C4-2B (cell line): Measurements from ENCODE around the gene PPARA.

Experiments
- H3K27ac ChIP-seq: fragments of 450-650 bp; 2 replicates; pipeline ENCODE4 v1.5.1; 2017
- CTCF ChIP-seq: fragments of 450-650 bp; conservative IDR thresholded peaks from 2 replicates; pipeline ENCODE4 v1.5.1; 2017; ENCODE audit warnings: mild to moderate bottlenecking
- ZFX ChIP-seq: fragments of 450-650 bp; IDR thresholded peaks from 2 replicates; pipeline ENCODE4 v1.6.1; 2017

Gene PPARA

DNA sequence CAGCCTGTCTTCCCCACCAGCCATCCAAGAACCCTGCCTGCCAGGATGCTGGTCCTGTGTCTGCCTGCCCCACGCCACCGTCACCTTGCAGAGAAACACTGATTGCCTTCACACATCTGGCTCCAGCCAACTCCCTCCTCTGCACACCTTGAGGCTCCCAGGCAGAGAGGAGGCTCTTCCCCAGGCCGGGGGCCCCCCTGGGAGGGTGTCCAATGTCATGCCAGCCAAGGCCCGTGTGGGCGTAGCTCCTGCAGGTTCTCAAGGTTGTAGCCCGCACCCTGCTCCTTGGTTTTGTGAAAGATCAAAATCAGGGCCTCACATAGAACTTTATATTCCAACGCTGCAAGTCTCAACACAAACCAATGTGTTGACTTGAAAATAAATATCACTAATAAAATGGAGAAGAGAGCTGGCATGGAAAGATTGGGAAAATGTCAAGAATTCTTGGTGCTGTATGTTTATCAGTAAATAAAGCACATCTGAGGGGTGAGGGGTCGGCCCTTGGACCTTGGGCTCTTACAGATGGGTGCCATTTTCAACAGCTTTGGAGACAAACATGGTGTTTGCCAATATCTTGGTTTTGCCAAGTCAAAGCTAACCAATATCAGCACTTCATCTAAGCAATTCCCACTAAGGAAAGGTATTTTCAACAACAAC is 6.7 kb upstream of the PPARA start:
- no peak for TF ChIP-seq CTCF
- no peak for TF ChIP-seq ZFX
- H3K27ac ChIP-seq: no peak overlapping the region

DNA sequence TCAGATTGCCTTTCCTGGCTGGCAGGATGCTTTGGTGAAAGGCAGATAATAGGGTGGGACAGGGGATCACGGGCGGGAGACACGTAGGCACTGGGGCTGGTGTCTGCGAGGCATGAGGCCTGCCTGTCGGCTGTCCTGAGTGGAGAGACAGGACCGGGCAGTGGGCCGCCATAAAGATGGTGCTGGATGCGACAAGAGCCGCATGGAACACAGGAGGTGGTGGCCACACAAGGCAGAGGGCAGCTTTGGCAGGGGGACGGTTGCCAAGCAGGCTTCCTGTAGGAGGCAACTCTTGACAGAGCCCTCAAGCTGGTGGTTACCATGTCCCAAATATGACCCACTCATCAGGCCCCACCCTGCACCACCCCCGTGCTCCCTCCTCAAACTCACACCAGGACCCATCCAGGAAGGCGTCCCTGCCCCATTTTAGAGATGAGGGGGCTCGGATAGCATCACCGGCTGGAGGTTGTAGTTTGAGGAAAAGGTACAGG is 4.9 kb upstream of the PPARA start:
- TF ChIP-seq CTCF (no peak), ZFX (no peak)
- H3K27ac ChIP-seq: no peak overlapping the region

GRCh38 chr22:46145896-46146295 is 4.4 kb upstream of the PPARA start:
- TF ChIP-seq ZFX (no peak), CTCF (no peak)
- H3K27ac ChIP-seq: no peak overlapping the region

- no peak overlapping the region for H3K27ac ChIP-seq
- no peak for TF ChIP-seq CTCF
- TF ChIP-seq ZFX: no peak
Measured at GRCh38 chr22:46146329-46146728, 4.0 kb upstream of the PPARA start.

- TF ChIP-seq ZFX: no peak
- no peak for TF ChIP-seq CTCF
- H3K27ac ChIP-seq: no peak overlapping the region
Measured at GRCh38 chr22:46147061-46147460, 3.3 kb upstream of the PPARA start.

DNA sequence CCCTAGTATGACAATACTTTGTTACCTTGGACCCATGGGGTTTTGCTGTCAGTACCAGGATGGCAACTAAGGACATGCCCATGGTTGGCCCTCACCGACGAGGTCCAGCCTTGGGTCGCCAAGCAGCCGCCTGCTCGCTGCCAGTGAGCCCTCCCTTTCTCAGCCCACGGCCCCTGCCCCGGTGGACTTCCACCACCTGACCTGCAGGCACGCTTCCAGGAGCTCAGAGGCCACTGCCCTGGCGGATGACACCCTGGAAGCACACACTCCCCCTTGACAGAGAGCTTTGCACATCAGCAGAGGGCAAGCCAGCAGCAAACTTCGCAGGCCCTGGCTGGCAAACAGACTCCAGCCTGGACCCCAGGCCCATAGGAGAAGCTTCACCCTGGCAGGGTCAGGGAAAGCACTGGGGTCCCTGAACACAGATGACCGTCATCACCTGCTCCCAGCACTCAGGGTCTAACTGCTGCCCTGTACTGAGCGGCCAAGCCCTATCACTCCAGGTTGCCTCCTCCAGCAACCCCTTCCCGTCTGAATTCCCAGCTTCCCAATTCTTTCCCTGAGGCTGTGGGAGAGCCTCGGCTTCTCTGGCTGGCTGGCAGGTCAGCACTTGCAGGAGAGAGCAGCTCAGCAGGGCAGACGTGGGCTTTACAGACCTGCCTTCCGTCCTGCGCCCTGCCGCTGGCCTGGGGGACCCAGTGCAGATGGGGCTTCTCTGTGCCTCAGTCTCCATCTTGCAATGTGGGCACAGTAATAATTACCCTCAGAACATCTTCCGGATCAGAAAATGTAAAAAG is 2.7 kb upstream of the PPARA start:
- TF ChIP-seq ZFX (no peak), CTCF (no peak)

DNA sequence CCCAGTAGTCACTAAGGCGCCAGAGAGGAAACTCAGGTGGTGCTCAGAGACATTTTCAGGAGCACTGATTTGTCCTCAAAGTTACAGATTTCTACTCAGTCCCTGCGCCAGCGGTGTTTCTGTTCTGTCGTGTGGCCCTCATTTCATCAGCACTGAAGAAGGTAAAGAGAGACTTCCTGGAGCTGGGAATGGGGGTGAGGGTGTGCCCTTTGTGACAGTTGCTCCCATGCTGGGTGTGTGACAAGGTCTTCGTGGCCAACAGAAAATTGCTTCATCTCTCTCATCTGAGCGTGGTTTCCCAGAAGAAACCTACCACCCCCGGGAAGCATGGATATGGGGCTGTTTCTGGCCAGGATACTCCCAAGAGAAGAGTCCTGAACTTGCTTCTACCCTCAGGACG is 2.0 kb upstream of the PPARA start:
- H3K27ac ChIP-seq: no peak overlapping the region
- no peak for TF ChIP-seq CTCF
- TF ChIP-seq ZFX: no peak

More for the DNA sequence above, 2.7 kb upstream of the PPARA start:
- no peak overlapping the region for H3K27ac ChIP-seq
